ENCODE measurements around the gene RMND5A. TPM values are rescaled to one million over a fixed set of nuclear protein-coding genes. Genes with fewer than 3 reads are reported as not detected.

Gene RMND5A
- total and polyA plus RNA-seq, 7 experiments from 2014 or later: 13.0 to 42.5 (median 28.9) TPM

DNA sequence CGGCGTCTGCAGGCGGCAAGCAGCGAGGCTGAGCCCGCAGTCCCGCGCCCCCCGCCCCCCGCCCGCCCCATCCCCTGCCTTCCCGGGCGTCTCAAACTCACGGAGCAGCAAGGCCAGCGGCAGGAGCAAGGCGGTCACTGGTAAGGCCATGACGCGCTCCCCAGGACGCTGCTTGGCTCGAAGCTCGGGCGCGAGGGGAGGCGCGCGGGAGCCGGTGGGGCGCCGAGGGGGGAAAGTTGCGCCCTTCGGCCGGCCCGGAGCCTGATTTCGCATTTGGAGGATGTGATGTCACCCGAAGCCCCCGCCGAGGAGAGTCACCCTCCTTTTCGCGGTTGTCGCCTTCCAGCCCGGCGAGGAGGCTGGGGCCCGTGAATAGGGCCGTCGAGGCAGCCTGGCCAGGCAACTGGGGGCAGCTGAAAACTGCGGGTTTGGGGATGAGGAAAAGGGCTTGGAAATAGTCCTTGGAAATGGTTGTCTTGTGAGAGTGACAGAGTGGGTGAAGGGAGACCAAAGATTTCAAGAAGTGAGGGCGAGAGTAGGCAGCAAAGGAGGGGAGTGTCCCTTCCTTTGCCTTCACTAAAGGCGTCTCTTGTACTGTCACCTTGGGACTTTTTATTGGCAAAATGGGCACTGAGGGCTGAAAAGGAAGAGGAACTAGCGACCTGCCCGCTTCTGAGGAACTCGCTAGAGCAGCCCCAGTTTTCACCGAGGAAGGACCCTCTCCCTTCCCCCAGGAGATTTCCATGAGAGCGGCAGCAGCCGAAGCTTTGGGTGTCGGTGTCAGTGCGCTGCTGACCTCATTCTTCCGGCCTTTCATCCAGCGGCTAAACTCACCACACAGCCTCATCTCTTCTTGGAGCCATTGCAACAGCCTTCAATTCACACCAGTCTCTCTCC, 70.8 kb downstream of the RMND5A start, which contains the start of gene CD8A:
TSS of gene CD8A (minus strand) at position 238 of the 897 bp plus-strand sequence. CDS start at position 150, 88 bp downstream.
- CTCF ChIA-PET: no interaction called here
- POLR2A ChIA-PET: no interaction called here
- Histone ChIP-seq H3K27ac (ENCODE audit: low read depth, low read length) (no peak within 1 kb of the TSS), H3K36me3 (ENCODE audit: control insufficient read depth in 2 of 3, insufficient read depth in 3 of 3, low read length in 3 of 3) (peaks cover 0 to 17% (median 0%) of the 10 kb centered on the region in 3 experiments), H3K9me3 (ENCODE audit: control insufficient read depth in 2 of 3, low read length in 3 of 3) (peaks cover 0 to under 1% (median 0%) of the 10 kb centered on the region in 3 experiments), H3K27me3 (ENCODE audit: control insufficient read depth in 2 of 2, insufficient read depth in 2 of 2, low read length in 2 of 2) (peaks cover 0 to 24% of the 10 kb centered on the region in 2 donors), H3K4me3 (ENCODE audit: low read length) (peak within 1 kb of the TSS; percentile 55), H3K4me1 (ENCODE audit: control insufficient read depth in 2 of 2, insufficient read depth in 2 of 2, low read length in 2 of 2) (peaks cover 16 to 68% of the 10 kb centered on the region in 2 donors)
- DNase-seq: peak in 1 of 9 donors; percentile 9
- Mint-ChIP-seq H3K27me3 (peaks cover 51 to 68% (median 59%) of the 10 kb centered on the region in 5 donors), H3K4me1 (peaks cover 17 to 44% (median 30%) of the 10 kb centered on the region in 7 donors), H3K9me3 (peaks cover 4 to 17% (median 11%) of the 10 kb centered on the region in 11 donors), H3K27ac (peak within 1 kb of the TSS in 4 of 9 donors; percentile 14 to 77 (median 53)), H3K4me3 (peak within 1 kb of the TSS; percentile 81 to 94 (median 88)), H3K36me3 (peaks cover 7 to 24% (median 14%) of the 10 kb centered on the region in 5 donors)
- intact Hi-C loops (cut with micrococcal nuclease): no loop called here
- ATAC-seq: peak; percentile 44

- H3K27ac Mint-ChIP-seq: peak overlapping the region in 4 of 9 donors; percentile 14 to 77 (median 53)
- H3K4me1 ChIP-seq (ENCODE audit: control insufficient read depth in 2 of 2, insufficient read depth in 2 of 2, low read length in 2 of 2): peaks cover 16 to 66% of the 10 kb centered on the region in 2 donors
- H3K27me3 Mint-ChIP-seq: peaks cover 55 to 74% (median 63%) of the 10 kb centered on the region in 5 donors
Measured at GRCh38 chr2:86791573-86791972, 71.5 kb downstream of the RMND5A start.

GRCh38 chr2:86793752-86794151, 73.7 kb downstream of the RMND5A start:
- DNase-seq (no peak), ATAC-seq (peak; percentile 31)
- peaks cover 44 to 79% (median 60%) of the 10 kb centered on the region in 5 donors for H3K27me3 Mint-ChIP-seq
- peak overlapping the region in 3 of 10 donors; percentile 27 to 40 (median 31) for H3K4me3 Mint-ChIP-seq
- Histone ChIP-seq H3K9me3 (ENCODE audit: control insufficient read depth in 2 of 3, low read length in 3 of 3) (peaks cover 0 to 15% (median 6%) of the 10 kb centered on the region in 3 experiments), H3K27me3 (ENCODE audit: control insufficient read depth in 2 of 2, insufficient read depth in 2 of 2, low read length in 2 of 2) (peaks cover 0 to 24% of the 10 kb centered on the region in 2 donors), H3K4me1 (ENCODE audit: control insufficient read depth in 2 of 2, insufficient read depth in 2 of 2, low read length in 2 of 2) (peaks cover 16 to 49% of the 10 kb centered on the region in 2 donors), H3K27ac (ENCODE audit: low read depth, low read length) (no peak overlapping the region), H3K4me3 (ENCODE audit: low read length) (no peak overlapping the region), H3K36me3 (ENCODE audit: control insufficient read depth in 2 of 3, insufficient read depth in 3 of 3, low read length in 3 of 3) (peaks cover 0 to 6% (median 0%) of the 10 kb centered on the region in 3 experiments)
- POLR2A ChIA-PET: no interaction called here
- peaks cover 16 to 37% (median 26%) of the 10 kb centered on the region in 5 donors for H3K36me3 Mint-ChIP-seq
- CTCF ChIA-PET: interaction anchor here (0.9 kb wide), 1 partner anchor 275 kb away, joined by 3 read pairs; no protein-coding TSS in a partner anchor
- intact Hi-C loops (cut with micrococcal nuclease): no loop called here
- H3K4me1 Mint-ChIP-seq: peaks cover 17 to 41% (median 30%) of the 10 kb centered on the region in 7 donors
- peak overlapping the region in 1 of 9 donors; percentile 35 for H3K27ac Mint-ChIP-seq
- peaks cover 15 to 37% (median 26%) of the 10 kb centered on the region in 11 donors for H3K9me3 Mint-ChIP-seq

More at GRCh38 chr2:86791573-86791972, 71.5 kb downstream of the RMND5A start:
- Mint-ChIP-seq H3K4me1 (peaks cover 17 to 44% (median 30%) of the 10 kb centered on the region in 7 donors), H3K9me3 (peaks cover 11 to 21% (median 17%) of the 10 kb centered on the region in 11 donors), H3K4me3 (peak overlapping the region; percentile 81 to 94 (median 88)), H3K36me3 (peaks cover 11 to 29% (median 18%) of the 10 kb centered on the region in 5 donors)
- peak overlapping the region; percentile 48 for H3K4me3 ChIP-seq (ENCODE audit: low read length)
- peaks cover 0 to 24% of the 10 kb centered on the region in 2 donors for H3K27me3 ChIP-seq (ENCODE audit: control insufficient read depth in 2 of 2, insufficient read depth in 2 of 2, low read length in 2 of 2)
- ATAC-seq (no peak), DNase-seq (no peak)
- H3K36me3 ChIP-seq (ENCODE audit: control insufficient read depth in 2 of 3, insufficient read depth in 3 of 3, low read length in 3 of 3): peaks cover 0 to 17% (median 0%) of the 10 kb centered on the region in 3 experiments
- intact Hi-C loops (cut with micrococcal nuclease): no loop called here
- POLR2A ChIA-PET: no interaction called here
- H3K9me3 ChIP-seq (ENCODE audit: control insufficient read depth in 2 of 3, low read length in 3 of 3): peaks cover 0 to 7% (median 3%) of the 10 kb centered on the region in 3 experiments
- no peak overlapping the region for H3K27ac ChIP-seq (ENCODE audit: low read depth, low read length)
- CTCF ChIA-PET: no interaction called here

DNA sequence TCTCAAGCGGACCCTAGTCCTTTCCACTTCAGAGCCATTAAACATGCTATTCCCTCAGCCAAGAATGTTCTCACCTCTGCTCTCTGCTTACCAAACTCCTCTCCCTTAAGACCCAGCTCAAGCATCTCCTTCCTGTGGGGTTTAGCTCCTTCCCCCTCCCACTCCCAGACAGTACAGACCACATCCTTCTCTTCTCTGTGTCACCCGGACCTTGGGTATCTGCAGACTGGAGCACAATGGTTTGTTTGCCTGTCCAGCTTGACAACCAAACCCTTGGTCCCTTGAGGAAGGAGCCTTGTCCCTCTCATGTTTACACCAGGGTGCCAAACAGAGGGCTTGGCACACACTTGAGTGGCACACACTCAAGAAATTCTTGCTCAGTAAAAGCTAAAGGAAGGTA, 74.8 kb downstream of the RMND5A start:
- peaks cover 0 to 15% (median 6%) of the 10 kb centered on the region in 3 experiments for H3K9me3 ChIP-seq (ENCODE audit: control insufficient read depth in 2 of 3, low read length in 3 of 3)
- Mint-ChIP-seq H3K4me1 (peaks cover 17 to 40% (median 28%) of the 10 kb centered on the region in 7 donors), H3K27ac (peak overlapping the region in 1 of 9 donors; percentile 36), H3K9me3 (peaks cover 15 to 37% (median 26%) of the 10 kb centered on the region in 11 donors), H3K4me3 (peak overlapping the region in 1 of 10 donors; percentile 63), H3K27me3 (peaks cover 37 to 74% (median 60%) of the 10 kb centered on the region in 5 donors), H3K36me3 (peaks cover 16 to 37% (median 26%) of the 10 kb centered on the region in 5 donors)
- H3K4me1 ChIP-seq (ENCODE audit: control insufficient read depth in 2 of 2, insufficient read depth in 2 of 2, low read length in 2 of 2): peaks cover 16 to 49% of the 10 kb centered on the region in 2 donors
- intact Hi-C loops (cut with micrococcal nuclease): no loop called here
- no peak for DNase-seq
- peak overlapping the region; percentile 15 for H3K4me3 ChIP-seq (ENCODE audit: low read length)
- no peak overlapping the region for H3K27ac ChIP-seq (ENCODE audit: low read depth, low read length)
- POLR2A ChIA-PET: no interaction called here
- peaks cover 0 to 22% of the 10 kb centered on the region in 2 donors for H3K27me3 ChIP-seq (ENCODE audit: control insufficient read depth in 2 of 2, insufficient read depth in 2 of 2, low read length in 2 of 2)
- no peaks in the 10 kb centered on the region for H3K36me3 ChIP-seq (ENCODE audit: control insufficient read depth in 2 of 3, insufficient read depth in 3 of 3, low read length in 3 of 3)
- CTCF ChIA-PET: interaction anchor here (0.9 kb wide), 1 partner anchor 276 kb away, joined by 3 read pairs; no protein-coding TSS in a partner anchor
- ATAC-seq: no peak

GRCh38 chr2:86800856-86801567, 80.9 kb downstream of the RMND5A start:
- peak overlapping the region in 1 of 10 donors; percentile 63 for H3K4me3 Mint-ChIP-seq
- ChIA-PET CTCF (no interaction called here), POLR2A (no interaction called here)
- peaks cover 8 to 18% (median 13%) of the 10 kb centered on the region in 5 donors for H3K27me3 Mint-ChIP-seq
- peaks cover 3 to 22% (median 14%) of the 10 kb centered on the region in 11 donors for H3K9me3 Mint-ChIP-seq
- no peak overlapping the region for H3K4me3 ChIP-seq (ENCODE audit: low read length)
- no peak overlapping the region for H3K27ac Mint-ChIP-seq
- no peaks in the 10 kb centered on the region for H3K36me3 ChIP-seq (ENCODE audit: control insufficient read depth in 2 of 3, insufficient read depth in 3 of 3, low read length in 3 of 3)
- intact Hi-C loops (cut with micrococcal nuclease): no loop called here
- DNase-seq (no peak), ATAC-seq (no peak)
- peaks cover 0 to 12% of the 10 kb centered on the region in 2 donors for H3K4me1 ChIP-seq (ENCODE audit: control insufficient read depth in 2 of 2, insufficient read depth in 2 of 2, low read length in 2 of 2)
- no peak overlapping the region for H3K27ac ChIP-seq (ENCODE audit: low read depth, low read length)
- H3K27me3 ChIP-seq (ENCODE audit: control insufficient read depth in 2 of 2, insufficient read depth in 2 of 2, low read length in 2 of 2): no peaks in the 10 kb centered on the region
- H3K4me1 Mint-ChIP-seq: peaks cover 0 to 2% (median 0%) of the 10 kb centered on the region in 7 donors
- H3K9me3 ChIP-seq (ENCODE audit: control insufficient read depth in 2 of 3, low read length in 3 of 3): peaks cover 0 to 14% (median 6%) of the 10 kb centered on the region in 3 experiments
- peaks cover 8 to 14% (median 13%) of the 10 kb centered on the region in 5 donors for H3K36me3 Mint-ChIP-seq
